Measurements from ENCODE around the gene SHISAL2A.

DNA sequence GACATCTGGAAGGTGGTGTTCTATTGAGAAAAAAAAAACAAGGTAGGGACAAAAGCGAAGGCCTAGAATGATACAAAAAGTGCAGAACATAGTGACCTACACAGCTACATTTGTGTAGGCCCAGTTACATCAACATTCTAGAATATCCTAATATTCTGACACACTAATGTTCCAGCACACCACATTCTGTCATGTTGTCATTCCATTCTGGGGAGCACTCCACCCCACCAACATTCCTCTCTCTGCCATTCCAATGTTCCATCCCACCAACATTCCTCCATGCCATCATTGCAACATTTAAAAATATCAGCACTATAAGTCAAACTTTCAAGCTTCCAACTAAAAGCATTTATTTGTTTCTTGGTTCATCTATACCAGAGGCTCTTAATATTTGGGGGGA, 36.7 kb downstream of the SHISAL2A start:
- TF ChIP-seq, protein P1, sequence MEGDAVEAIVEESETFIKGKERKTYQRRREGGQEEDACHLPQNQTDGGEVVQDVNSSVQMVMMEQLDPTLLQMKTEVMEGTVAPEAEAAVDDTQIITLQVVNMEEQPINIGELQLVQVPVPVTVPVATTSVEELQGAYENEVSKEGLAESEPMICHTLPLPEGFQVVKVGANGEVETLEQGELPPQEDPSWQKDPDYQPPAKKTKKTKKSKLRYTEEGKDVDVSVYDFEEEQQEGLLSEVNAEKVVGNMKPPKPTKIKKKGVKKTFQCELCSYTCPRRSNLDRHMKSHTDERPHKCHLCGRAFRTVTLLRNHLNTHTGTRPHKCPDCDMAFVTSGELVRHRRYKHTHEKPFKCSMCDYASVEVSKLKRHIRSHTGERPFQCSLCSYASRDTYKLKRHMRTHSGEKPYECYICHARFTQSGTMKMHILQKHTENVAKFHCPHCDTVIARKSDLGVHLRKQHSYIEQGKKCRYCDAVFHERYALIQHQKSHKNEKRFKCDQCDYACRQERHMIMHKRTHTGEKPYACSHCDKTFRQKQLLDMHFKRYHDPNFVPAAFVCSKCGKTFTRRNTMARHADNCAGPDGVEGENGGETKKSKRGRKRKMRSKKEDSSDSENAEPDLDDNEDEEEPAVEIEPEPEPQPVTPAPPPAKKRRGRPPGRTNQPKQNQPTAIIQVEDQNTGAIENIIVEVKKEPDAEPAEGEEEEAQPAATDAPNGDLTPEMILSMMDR (conservative IDR thresholded peaks at IDR 0.05 in 1 of 2, IDR thresholded peaks at IDR 0.05 in 1 of 2; ENCODE audit: low read depth in 1 of 2, low read length in 2 of 2), result no peak
- TF ChIP-seq EZH2 (IDR thresholded peaks at IDR 0.05; ENCODE audit: low read length, missing control alignments), result no peak

All from fibroblast of lung (primary cell).